HG03175 (cell line): ENCODE results near the gene HAUS2.
A peak's percentile ranks its signal among the peaks of the same experiment; 100 is the strongest.

Source experiments
- ATAC-seq: cut with Tn5 transposase; IDR thresholded peaks from one replicate; pipeline ENCODE4 v1.9.1; 2021; ENCODE audit warnings: mild to moderate bottlenecking, moderate library complexity; ENCODE audit not compliant: unreplicated experiment

The HAUS2 gene

GRCh38 chr15:42605796-42606195, 57.2 kb downstream of the HAUS2 start:
- no peak for ATAC-seq

GRCh38 chr15:42608110-42608531, 59.5 kb downstream of the HAUS2 start:
- peak; percentile 60 for ATAC-seq

- no peak for ATAC-seq
These were observed 60.3 kb downstream of the HAUS2 start for GRCh38 chr15:42608752-42609488.

GRCh38 chr15:42611532-42611931, 62.9 kb downstream of the HAUS2 start:
- ATAC-seq, result no peak

GRCh38 chr15:42612367-42612912, 63.8 kb downstream of the HAUS2 start:
- no peak for ATAC-seq

- no peak for ATAC-seq
These were observed 67.5 kb downstream of the HAUS2 start for GRCh38 chr15:42616107-42616506.
